Measurements from ENCODE around the gene LRG1. TPM values are rescaled to one million over a fixed set of nuclear protein-coding genes. Genes with fewer than 3 reads are reported as not detected.
A peak's percentile ranks its signal among the peaks of the same experiment; 100 is the strongest.

Gene LRG1
- total RNA-seq, 1 experiment from 2014 or later: 0.81 TPM

GRCh38 chr19:4516939-4517300 lies 22.9 kb downstream of the LRG1 start (continued):
- no peak for TF ChIP-seq ZNF512 (CRISPR knock-in tag; IDR thresholded peaks at IDR 0.05; ENCODE audit: borderline replicate concordance)
- no peak for TF ChIP-seq MXD4 (CRISPR knock-in tag; IDR thresholded peaks at IDR 0.05; ENCODE audit: borderline replicate concordance)
- no peak for TF ChIP-seq ZNF671 (CRISPR knock-in tag; IDR thresholded peaks at IDR 0.05)
- TF ChIP-seq, protein P1, sequence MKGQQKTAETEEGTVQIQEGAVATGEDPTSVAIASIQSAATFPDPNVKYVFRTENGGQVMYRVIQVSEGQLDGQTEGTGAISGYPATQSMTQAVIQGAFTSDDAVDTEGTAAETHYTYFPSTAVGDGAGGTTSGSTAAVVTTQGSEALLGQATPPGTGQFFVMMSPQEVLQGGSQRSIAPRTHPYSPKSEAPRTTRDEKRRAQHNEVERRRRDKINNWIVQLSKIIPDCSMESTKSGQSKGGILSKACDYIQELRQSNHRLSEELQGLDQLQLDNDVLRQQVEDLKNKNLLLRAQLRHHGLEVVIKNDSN (CRISPR knock-in tag; IDR thresholded peaks at IDR 0.05): no peak

DNA sequence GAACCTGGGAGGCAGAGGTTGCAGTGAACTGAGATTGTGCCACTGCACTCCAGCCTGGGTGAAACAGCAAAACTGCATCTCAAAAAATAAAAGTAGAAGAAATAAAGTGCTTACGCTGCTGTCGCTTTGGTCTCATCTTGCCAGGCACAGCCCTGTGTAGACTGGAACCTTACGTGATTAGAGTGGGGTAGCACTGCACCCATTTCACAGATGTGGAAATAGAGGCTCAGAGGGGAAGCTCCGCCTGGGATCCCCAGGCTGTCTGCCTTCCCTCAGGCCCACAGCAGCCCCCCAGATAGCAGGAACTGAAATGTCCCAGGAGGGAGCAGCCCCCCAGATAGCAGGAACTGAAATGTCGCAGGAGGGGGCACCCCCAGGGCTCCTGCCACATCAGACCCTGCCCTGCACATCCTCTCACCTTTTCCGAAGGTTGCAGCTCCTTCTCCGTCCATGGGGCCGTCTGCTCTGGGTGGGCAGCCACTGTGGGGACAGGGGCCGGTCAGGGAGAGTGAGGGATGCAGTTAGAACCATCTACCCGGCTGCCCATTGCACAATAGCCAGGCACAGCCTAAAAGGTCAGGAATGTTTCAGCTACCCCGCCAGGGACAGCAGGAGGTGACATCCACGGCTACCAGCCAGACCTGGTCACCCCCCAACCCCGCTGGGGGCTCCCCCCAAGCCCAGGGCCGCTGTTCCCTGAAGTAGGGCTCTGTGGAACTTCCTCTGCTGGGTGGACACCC lies 23.5 kb downstream of the LRG1 start:
- DNase-seq (ENCODE audit: low spot score) (no peak), ATAC-seq (no peak)
- Mint-ChIP-seq H3K4me3 (no peak overlapping the region), H3K4me1 (no peaks in the 10 kb centered on the region), H3K27ac (no peak overlapping the region), H3K36me3 (no peaks in the 10 kb centered on the region), H3K9me3 (no peaks in the 10 kb centered on the region), H3K27me3 (ENCODE audit: low read depth) (peaks cover 79% of the 10 kb centered on the region)
- POLR2A ChIA-PET: interaction anchor here (0.6 kb wide), 1 partner anchor 45 kb away, joined by 3 read pairs; no protein-coding TSS in a partner anchor
- TF ChIP-seq, protein P2, sequence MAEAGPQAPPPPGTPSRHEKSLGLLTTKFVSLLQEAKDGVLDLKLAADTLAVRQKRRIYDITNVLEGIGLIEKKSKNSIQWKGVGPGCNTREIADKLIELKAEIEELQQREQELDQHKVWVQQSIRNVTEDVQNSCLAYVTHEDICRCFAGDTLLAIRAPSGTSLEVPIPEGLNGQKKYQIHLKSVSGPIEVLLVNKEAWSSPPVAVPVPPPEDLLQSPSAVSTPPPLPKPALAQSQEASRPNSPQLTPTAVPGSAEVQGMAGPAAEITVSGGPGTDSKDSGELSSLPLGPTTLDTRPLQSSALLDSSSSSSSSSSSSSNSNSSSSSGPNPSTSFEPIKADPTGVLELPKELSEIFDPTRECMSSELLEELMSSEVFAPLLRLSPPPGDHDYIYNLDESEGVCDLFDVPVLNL (CRISPR knock-in tag; IDR thresholded peaks at IDR 0.05; ENCODE audit: borderline replicate concordance, low read depth): no peak
- TF ChIP-seq MXD4 (CRISPR knock-in tag; IDR thresholded peaks at IDR 0.05; ENCODE audit: borderline replicate concordance) (no peak), TCF7 (CRISPR knock-in tag; IDR thresholded peaks at IDR 0.05; ENCODE audit: low read depth) (no peak), ELF4 (CRISPR knock-in tag; IDR thresholded peaks at IDR 0.05; ENCODE audit: low read depth) (no peak), ESRRA (CRISPR knock-in tag; IDR thresholded peaks at IDR 0.05; ENCODE audit: borderline replicate concordance) (no peak), ZNF671 (CRISPR knock-in tag; IDR thresholded peaks at IDR 0.05) (no peak), STAT6 (CRISPR knock-in tag; conservative IDR thresholded peaks at IDR 0.05; ENCODE audit: low read depth) (no peak), GTF2I (CRISPR knock-in tag; conservative IDR thresholded peaks at IDR 0.05) (peak; percentile 89)
- CTCF ChIA-PET: interaction anchor here (1.0 to 5.4 kb wide), 7 partner anchors 9 to 140 kb away, joined by 3 to 63 read pairs (median 5); partner anchors contain the start of genes HDGFL2 and PLIN5

GRCh38 chr19:4515732-4516131 lies 24.1 kb downstream of the LRG1 start:
- Mint-ChIP-seq H3K4me3 (no peak overlapping the region), H3K9me3 (no peaks in the 10 kb centered on the region), H3K27ac (no peak overlapping the region), H3K36me3 (no peaks in the 10 kb centered on the region), H3K4me1 (no peaks in the 10 kb centered on the region), H3K27me3 (ENCODE audit: low read depth) (peaks cover 79% of the 10 kb centered on the region)
- no peak for ATAC-seq
- DNase-seq (ENCODE audit: low spot score): no peak
- ChIA-PET POLR2A (no interaction called here), CTCF (interaction anchor here (1.3 to 5.4 kb wide), 2 partner anchors 10 to 18 kb away, joined by 3 to 63 read pairs; no protein-coding TSS in a partner anchor)
- TF ChIP-seq GABPB1 (CRISPR knock-in tag; IDR thresholded peaks at IDR 0.05) (no peak), NFYB (CRISPR knock-in tag; conservative IDR thresholded peaks at IDR 0.05; ENCODE audit: low read depth) (no peak), FOXK1 (CRISPR knock-in tag; IDR thresholded peaks at IDR 0.05) (no peak), NR1H2 (CRISPR knock-in tag; IDR thresholded peaks at IDR 0.05) (no peak)

All from WTC11 (cell line).